Measurements from ENCODE around the gene HDAC4.

DNA sequence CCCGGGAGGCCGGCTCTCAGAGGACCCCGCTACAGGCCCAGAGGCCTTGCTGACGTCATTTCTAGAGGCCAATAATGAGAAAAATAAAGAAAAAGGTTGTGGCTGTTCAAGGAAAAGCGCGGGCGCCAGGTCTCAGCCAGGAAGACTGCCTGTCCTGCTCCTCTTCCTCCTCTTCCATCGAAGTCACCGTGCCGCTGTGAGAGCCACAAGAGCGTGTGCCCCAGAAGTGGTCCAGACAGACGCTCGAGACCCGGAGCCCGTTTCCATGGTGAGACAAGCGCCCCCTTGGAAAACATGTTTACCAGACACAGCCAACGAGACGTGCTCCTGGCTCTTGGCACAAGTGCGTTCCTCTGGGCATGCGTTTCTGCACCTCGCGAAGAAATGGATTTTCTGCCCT, 210.5 kb downstream of the HDAC4 start:
- TF ChIP-seq, protein P1, sequence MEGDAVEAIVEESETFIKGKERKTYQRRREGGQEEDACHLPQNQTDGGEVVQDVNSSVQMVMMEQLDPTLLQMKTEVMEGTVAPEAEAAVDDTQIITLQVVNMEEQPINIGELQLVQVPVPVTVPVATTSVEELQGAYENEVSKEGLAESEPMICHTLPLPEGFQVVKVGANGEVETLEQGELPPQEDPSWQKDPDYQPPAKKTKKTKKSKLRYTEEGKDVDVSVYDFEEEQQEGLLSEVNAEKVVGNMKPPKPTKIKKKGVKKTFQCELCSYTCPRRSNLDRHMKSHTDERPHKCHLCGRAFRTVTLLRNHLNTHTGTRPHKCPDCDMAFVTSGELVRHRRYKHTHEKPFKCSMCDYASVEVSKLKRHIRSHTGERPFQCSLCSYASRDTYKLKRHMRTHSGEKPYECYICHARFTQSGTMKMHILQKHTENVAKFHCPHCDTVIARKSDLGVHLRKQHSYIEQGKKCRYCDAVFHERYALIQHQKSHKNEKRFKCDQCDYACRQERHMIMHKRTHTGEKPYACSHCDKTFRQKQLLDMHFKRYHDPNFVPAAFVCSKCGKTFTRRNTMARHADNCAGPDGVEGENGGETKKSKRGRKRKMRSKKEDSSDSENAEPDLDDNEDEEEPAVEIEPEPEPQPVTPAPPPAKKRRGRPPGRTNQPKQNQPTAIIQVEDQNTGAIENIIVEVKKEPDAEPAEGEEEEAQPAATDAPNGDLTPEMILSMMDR (IDR thresholded peaks at IDR 0.05) = no peak
- TF ChIP-seq POLR2A (IDR thresholded peaks at IDR 0.05) = no peak
